Stomach (tissue), 9 donors: ENCODE data around the gene TMED9. TPM values are rescaled to one million over a fixed set of nuclear protein-coding genes. Genes with fewer than 3 reads are reported as not detected.

Experiments used
- DNase-seq, 2 donors: peaks; one replicate each; pipeline versions ENCODE4 v3.0.0 to v3.0.0-alpha.2; 2013 to 2019
- H3K27ac ChIP-seq, 5 donors: fragments of 200-600 bp in 4 of 5; sonication (generic) in 4 of 5; one replicate each; pipeline ENCODE4 v1.5.1; 2013 to 2019; ENCODE audit warnings: mild to moderate bottlenecking in 1 of 5, moderate library complexity in 1 of 5
- H3K27me3 ChIP-seq, 3 donors: fragments of 200-600 bp; sonication (generic); one replicate each; pipeline ENCODE4 v1.5.1; 2017 to 2019; ENCODE audit warnings: mixed run types in 1 of 3
- H3K36me3 ChIP-seq, 4 donors: fragments of 200-600 bp; sonication (generic); 1 replicate in 3 of 4; 2 replicates in 1 of 4; pipeline ENCODE4 v1.5.1; 2016 to 2019
- H3K4me1 ChIP-seq, 4 donors: fragments of 200-600 bp; sonication (generic); one replicate each; pipeline ENCODE4 v1.5.1; 2016 to 2019
- H3K4me3 ChIP-seq, 4 donors: fragments of 200-600 bp; sonication (generic) in 3 of 4; one replicate each; pipeline ENCODE4 v1.5.1; 2016 to 2019; ENCODE audit warnings: mild to moderate bottlenecking in 1 of 4
- H3K9me3 ChIP-seq, 4 donors: fragments of 200-600 bp; sonication (generic); one replicate each; pipeline ENCODE4 v1.5.1; 2016 to 2019
- CTCF ChIP-seq, 7 experiments: fragments of 450-650 bp in 4 of 7; fragments of 200-600 bp in 3 of 7; sonication (generic) in 3 of 7; IDR thresholded peaks; one replicate each; pipeline ENCODE4 v1.5.1; 2016 to 2019; ENCODE audit warnings: antibody characterized with exemption in 7 of 7, control low read depth in 2 of 7, mild to moderate bottlenecking in 1 of 7
- EP300 ChIP-seq: sonication (generic); formaldehyde crosslinking; IDR thresholded peaks from one replicate; pipeline ENCODE4 v1.6.1; 2017; ENCODE audit warnings: antibody characterized with exemption
- POLR2A ChIP-seq, 4 donors: fragments of 450-650 bp; IDR thresholded peaks; one replicate each; pipeline ENCODE4 v1.6.1; 2016; ENCODE audit warnings: antibody characterized with exemption in 4 of 4, control low read depth in 2 of 4, mild to moderate bottlenecking in 1 of 4, moderate library complexity in 1 of 4
- POLR2AphosphoS5 ChIP-seq, 3 donors: sonication (generic); formaldehyde crosslinking; IDR thresholded peaks; one replicate each; pipeline ENCODE4 v1.6.1; 2016; ENCODE audit warnings: antibody characterized with exemption in 3 of 3
- WGBS, 5 donors: extraction: QIAGEN DNeasy Blood & Tissue Kit in 3 of 5; methylation state at CpG; one replicate each; pipeline versions ENCODE4 v1.1.5 to v1.1.7; 2013 to 2018; 5-methylcytosine and 5-hydroxymethylcytosine counted together
- intact Hi-C: fragments of 100-400 bp; cut with DNase I; formaldehyde crosslinking; loops from one replicate; pipeline ENCODE4 v1.15.1; 2023; ENCODE audit warnings: low total_unique reads
- polyA plus RNA-seq, 3 donors: library from polyadenylated mRNA; stranded (reverse); fragments of 200-250 nt; gene quantifications; one replicate each; pipeline ENCODE4 v1.2.3, GENCODE V29; 2013
- total RNA-seq, 5 donors: library from RNA; depleted of rRNA; stranded (reverse); fragments of >200 nt; gene quantifications; one replicate each; pipeline versions ENCODE4 v1.1.0 to v1.2.3, GENCODE V29; 2014 to 2016
- donor health status: healthy with polysubstance abuse.
- donor health status: Bipolar disorder and iron deficiency.
- donor health status: healthy.

Gene TMED9
- total and polyA plus RNA-seq, 8 donors, result 9.3 to 115 (median 86.5) TPM

- peak in 1 of 2 donors; percentile 52 for DNase-seq
- intact Hi-C loops, result no loop called here
- Histone ChIP-seq H3K4me3 (peak overlapping the region; percentile 81 to 92 (median 88)), H3K4me1 (peaks cover 12 to 61% (median 48%) of the 10 kb centered on the region in 4 donors), H3K27ac (peak overlapping the region; percentile 75 to 90 (median 90)), H3K27me3 (no peaks in the 10 kb centered on the region), H3K36me3 (peaks cover 10 to 22% (median 18%) of the 10 kb centered on the region in 4 donors), H3K9me3 (no peaks in the 10 kb centered on the region)
- no peak for TF ChIP-seq EP300
- TF ChIP-seq POLR2AphosphoS5 (IDR thresholded peaks at IDR 0.05), result no peak
- no peak for TF ChIP-seq CTCF (IDR thresholded peaks at IDR 0.05)
- TF ChIP-seq POLR2A (IDR thresholded peaks at IDR 0.05), result no peak
- 4 to 5% (median 4%) methylated on average over 16 of the region's 16 CpGs for WGBS, 5 donors
Measured at GRCh38 chr5:177600508-177601018, 8.6 kb downstream of the TMED9 start.

- intact Hi-C loops, result no loop called here
- peaks cover 12 to 63% (median 48%) of the 10 kb centered on the region in 4 donors for H3K4me1 ChIP-seq
- H3K36me3 ChIP-seq, result peaks cover 5 to 21% (median 15%) of the 10 kb centered on the region in 4 donors
- peak overlapping the region in 2 of 5 donors; percentile 8 to 90 for H3K27ac ChIP-seq
- WGBS, 5 donors, result 81 to 91% (median 87%) methylated on average over 11 of the region's 11 CpGs
- H3K9me3 ChIP-seq, result no peaks in the 10 kb centered on the region
- no peak for DNase-seq
- peak overlapping the region; percentile 81 to 92 (median 88) for H3K4me3 ChIP-seq
- TF ChIP-seq CTCF (IDR thresholded peaks at IDR 0.05) (no peak), POLR2A (IDR thresholded peaks at IDR 0.05) (no peak), EP300 (no peak), POLR2AphosphoS5 (IDR thresholded peaks at IDR 0.05) (no peak)
- H3K27me3 ChIP-seq, result no peaks in the 10 kb centered on the region
Measured at GRCh38 chr5:177601126-177601525, 9.1 kb downstream of the TMED9 start.

GRCh38 chr5:177601577-177602457, 9.8 kb downstream of the TMED9 start:
- TF ChIP-seq POLR2A (IDR thresholded peaks at IDR 0.05) (no peak), POLR2AphosphoS5 (IDR thresholded peaks at IDR 0.05) (peak in 1 of 3 donors; percentile 34)
- Histone ChIP-seq H3K27me3 (no peaks in the 10 kb centered on the region), H3K9me3 (no peaks in the 10 kb centered on the region), H3K27ac (peak overlapping the region in 2 of 5 donors; percentile 8 to 33), H3K4me3 (no peak overlapping the region), H3K4me1 (peaks cover 12 to 67% (median 52%) of the 10 kb centered on the region in 4 donors), H3K36me3 (peaks cover 0 to 14% (median 9%) of the 10 kb centered on the region in 4 donors)
- 73 to 81% (median 75%) methylated on average over 12 to 13 of the region's 13 CpGs for WGBS, 5 donors
- DNase-seq, result peak; percentile 20 to 58
- intact Hi-C loops, result no loop called here

- Histone ChIP-seq H3K27me3 (no peaks in the 10 kb centered on the region), H3K27ac (peak overlapping the region in 1 of 5 donors; percentile 33), H3K4me1 (peaks cover 17 to 73% (median 58%) of the 10 kb centered on the region in 4 donors), H3K9me3 (no peaks in the 10 kb centered on the region), H3K36me3 (peaks cover 0 to 11% (median 8%) of the 10 kb centered on the region in 4 donors), H3K4me3 (no peak overlapping the region)
- intact Hi-C loops, result no loop called here
- no peak for TF ChIP-seq POLR2A (IDR thresholded peaks at IDR 0.05)
- no peak for TF ChIP-seq POLR2AphosphoS5 (IDR thresholded peaks at IDR 0.05)
- no peak for TF ChIP-seq EP300
- TF ChIP-seq CTCF (IDR thresholded peaks at IDR 0.05), result no peak
- 73 to 88% (median 80%) methylated on average over 4 of the region's 4 CpGs for WGBS, 5 donors
- DNase-seq, result no peak
Measured at GRCh38 chr5:177602458-177602830, 10.4 kb downstream of the TMED9 start.
